ENCODE measurements around the gene SLC35F3.

SLC35F3 gene

GRCh38 chr1:234047123-234047522 is 142.6 kb downstream of the SLC35F3 start:
- no peak for DNase-seq

GRCh38 chr1:234062166-234062565 is 157.7 kb downstream of the SLC35F3 start:
- no peak for DNase-seq

- peak; percentile 82 for DNase-seq
Observed at GRCh38 chr1:234065794-234066447, 161.4 kb downstream of the SLC35F3 start.

- DNase-seq = no peak
Observed at GRCh38 chr1:234067581-234068337, 163.3 kb downstream of the SLC35F3 start.

GRCh38 chr1:234069760-234070159 is 165.3 kb downstream of the SLC35F3 start:
- no peak for DNase-seq

GRCh38 chr1:234072793-234073192 is 168.3 kb downstream of the SLC35F3 start:
- DNase-seq = no peak

- no peak for DNase-seq
Observed at GRCh38 chr1:234078143-234078542, 173.7 kb downstream of the SLC35F3 start.

GRCh38 chr1:234079896-234080295 is 175.4 kb downstream of the SLC35F3 start:
- DNase-seq = no peak

- DNase-seq = no peak
Observed at GRCh38 chr1:234083460-234083859, 179.0 kb downstream of the SLC35F3 start.

- DNase-seq = no peak
Observed at GRCh38 chr1:234089396-234089795, 184.9 kb downstream of the SLC35F3 start.

- no peak for DNase-seq
Observed at GRCh38 chr1:234090212-234091064, 186.0 kb downstream of the SLC35F3 start.

GRCh38 chr1:234091065-234091401 is 186.6 kb downstream of the SLC35F3 start:
- DNase-seq = no peak

- DNase-seq = no peak
Observed at GRCh38 chr1:234091876-234092275, 187.4 kb downstream of the SLC35F3 start.

- no peak for DNase-seq
Observed at GRCh38 chr1:234093107-234093506, 188.6 kb downstream of the SLC35F3 start.

- DNase-seq = peak; percentile 21
Observed at GRCh38 chr1:234093741-234094140, 189.3 kb downstream of the SLC35F3 start.

- DNase-seq = peak; percentile 55
Observed at GRCh38 chr1:234094172-234094571, 189.7 kb downstream of the SLC35F3 start.

- no peak for DNase-seq
Observed at GRCh38 chr1:234096161-234096770, 191.8 kb downstream of the SLC35F3 start.

- DNase-seq = no peak
Observed at GRCh38 chr1:234102583-234102982, 198.1 kb downstream of the SLC35F3 start.

- DNase-seq = no peak
Observed at GRCh38 chr1:234103198-234103597, 198.7 kb downstream of the SLC35F3 start.

- DNase-seq = no peak
Observed at GRCh38 chr1:234106032-234106431, 201.6 kb downstream of the SLC35F3 start.

GRCh38 chr1:234107416-234108021 is 203.0 kb downstream of the SLC35F3 start:
- no peak for DNase-seq

- DNase-seq = no peak
Observed at GRCh38 chr1:234108921-234109320, 204.4 kb downstream of the SLC35F3 start.

GRCh38 chr1:234109840-234110239 is 205.4 kb downstream of the SLC35F3 start:
- no peak for DNase-seq
